B cell (primary cell): ENCODE measurements around the gene RNASE13. TPM values are rescaled to one million over a fixed set of nuclear protein-coding genes. Genes with fewer than 3 reads are reported as not detected.

ENCODE experiments used
- ATAC-seq: fragments of 200-7000 bp; cut with Tn5 transposase; one replicate; pipeline ENCODE4 v1.10.0; 2021; ENCODE audit warnings: low read depth, mild to moderate bottlenecking, moderate number of reproducible peaks, moderate library complexity
- CTCF ChIA-PET: fragments of 350-600 bp; sonication (Branson Sonifier 250); formaldehyde crosslinking; loops from one replicate; lab custom pipeline; 2021; ENCODE audit warnings: antibody characterized with exemption, inconsistent platforms; lab: Charles Lee
- POLR2A ChIA-PET: fragments of 350-600 bp; sonication (Branson Sonifier 250); formaldehyde crosslinking; loops from one replicate; lab custom pipeline; 2021; ENCODE audit warnings: antibody characterized with exemption; lab: Charles Lee
- DNase-seq: peaks from one replicate; pipeline ENCODE4 v3.0.0; 2013
- H2AFZ ChIP-seq: 2 replicates; pipeline ENCODE4 v1.6.1; 2012; ENCODE audit warnings: mild to moderate bottlenecking, low read depth, low read length; ENCODE audit not compliant: insufficient read depth, poor library complexity, severe bottlenecking
- H3K27ac ChIP-seq, 2 donors: 1 replicate in 1 of 2; 2 replicates in 1 of 2; pipeline ENCODE4 v1.5.1; 2012 to 2013; ENCODE audit warnings: low read length in 2 of 2, mild to moderate bottlenecking in 2 of 2, moderate library complexity in 1 of 2
- H3K27me3 ChIP-seq, 4 experiments: fragments of 200-600 bp in 1 of 4; sonication (generic) in 1 of 4; replicated peaks in 1 of 4; 1 replicate in 2 of 4; 2 replicates in 2 of 4; pipeline versions ENCODE4 v1.6.1 to v1.7.0; 2013 to 2016; ENCODE audit warnings: low read length in 3 of 4, mild to moderate bottlenecking in 2 of 4, mixed read lengths in 1 of 4, moderate library complexity in 1 of 4; ENCODE audit not compliant: insufficient read depth in 4 of 4, control insufficient read depth in 3 of 4; ENCODE audit errors: control extremely low read depth in 1 of 4
- H3K36me3 ChIP-seq, 2 experiments: replicated peaks in 1 of 2; 1 replicate in 1 of 2; 2 replicates in 1 of 2; pipeline versions ENCODE4 v1.6.1 to v1.7.1; 2013; ENCODE audit warnings: low read length in 1 of 2; ENCODE audit not compliant: insufficient read depth in 2 of 2, control insufficient read depth in 1 of 2; ENCODE audit errors: control extremely low read depth in 1 of 2, extremely low read depth in 1 of 2
- H3K4me1 ChIP-seq, 2 donors: fragments of 200-600 bp in 1 of 2; sonication (generic) in 1 of 2; 1 replicate in 1 of 2; 2 replicates in 1 of 2; pipeline versions ENCODE4 v1.5.1 to v1.6.1; 2013 to 2017; ENCODE audit warnings: low read length in 2 of 2; ENCODE audit not compliant: control insufficient read depth in 2 of 2, insufficient read depth in 2 of 2
- H3K4me2 ChIP-seq: replicated peaks from 2 replicates; pipeline ENCODE3; 2012; ENCODE audit warnings: mild to moderate bottlenecking, low read depth, low read length; ENCODE audit not compliant: poor library complexity, severe bottlenecking
- H3K4me3 ChIP-seq, 5 experiments: fragments of 200-600 bp in 1 of 5; sonication (generic) in 1 of 5; 1 replicate in 3 of 5; 2 replicates in 2 of 5; pipeline versions ENCODE4 v1.5.1 to v1.7.0; 2011 to 2016; ENCODE audit warnings: low read length in 4 of 5, mild to moderate bottlenecking in 4 of 5, low read depth in 2 of 5, control low read depth in 1 of 5, moderate library complexity in 1 of 5; ENCODE audit not compliant: insufficient read depth in 1 of 5; ENCODE audit errors: control extremely low read depth in 1 of 5, extremely low read depth in 1 of 5
- H3K79me2 ChIP-seq: fragments of 200-600 bp; sonication (generic); one replicate; pipeline ENCODE4 v1.6.0; 2016; ENCODE audit warnings: low read length; ENCODE audit not compliant: control insufficient read depth, insufficient read depth
- H3K9ac ChIP-seq: fragments of 200-600 bp; sonication (generic); 2 replicates; pipeline ENCODE4 v1.6.1; 2017; ENCODE audit warnings: mild to moderate bottlenecking, low read length, moderate library complexity
- H3K9me3 ChIP-seq, 3 donors: one replicate each; pipeline versions ENCODE4 v1.6.1 to v1.7.1; 2013; ENCODE audit warnings: low read length in 2 of 3; ENCODE audit not compliant: control insufficient read depth in 2 of 3, insufficient read depth in 1 of 3; ENCODE audit errors: control extremely low read depth in 1 of 3
- H4K20me1 ChIP-seq: 2 replicates; pipeline ENCODE4 v1.6.0; 2012; ENCODE audit warnings: mild to moderate bottlenecking, low read length; ENCODE audit not compliant: insufficient read depth, control insufficient read depth, poor library complexity, severe bottlenecking
- H3K27ac Mint-ChIP-seq: one replicate; pipeline ENCODE4 v1.8.0; 2021; ENCODE audit warnings: mixed read lengths
- H3K27me3 Mint-ChIP-seq: one replicate; pipeline ENCODE4 v1.8.0; 2021; ENCODE audit warnings: mixed read lengths
- H3K4me1 Mint-ChIP-seq: one replicate; pipeline ENCODE4 v1.8.0; 2021; ENCODE audit warnings: mixed read lengths
- H3K4me3 Mint-ChIP-seq: one replicate; pipeline ENCODE4 v1.8.0; 2021; ENCODE audit warnings: mixed read lengths
- H3K9me3 Mint-ChIP-seq: one replicate; pipeline ENCODE4 v1.8.0; 2022; ENCODE audit warnings: mixed read lengths; ENCODE audit not compliant: insufficient read depth
- EZH2 ChIP-seq: IDR thresholded peaks from 2 replicates; pipeline ENCODE4 v1.6.1; 2012; ENCODE audit warnings: borderline replicate concordance, low read depth, mild to moderate bottlenecking, moderate library complexity, low read length; ENCODE audit not compliant: insufficient read depth, poor library complexity, severe bottlenecking
- WGBS: methylation state at CpG from one replicate; pipeline ENCODE4 v1.1.5; 2013; ENCODE audit warnings: missing lambda C conversion rate; ENCODE audit not compliant: insufficient coverage; 5-methylcytosine and 5-hydroxymethylcytosine counted together
- intact Hi-C: fragments of 100-400 bp; cut with micrococcal nuclease; formaldehyde crosslinking; loops from one replicate; pipeline ENCODE4 v1.10.0; 2022
- polyA plus RNA-seq: library from polyadenylated mRNA; depleted of rRNA; stranded (reverse); fragments of >200 nt; gene quantifications from 2 replicates; pipeline ENCODE4 v1.2.3, GENCODE V29; 2012
- total RNA-seq, 2 donors: library from RNA; stranded (reverse); fragments of 120-200 nt in 1 of 2; gene quantifications; 1 replicate in 1 of 2; 2 replicates in 1 of 2; pipeline versions ENCODE4 v1.2.3 to v1.2.4, GENCODE V29; 2013 to 2022
- TF ChIP-seq, protein P1 (sequence below): fragments of 200-600 bp; IDR thresholded peaks from one replicate; pipeline ENCODE4 v1.8.0; 2022; ENCODE audit warnings: antibody characterized with exemption, mild to moderate bottlenecking

RNASE13 gene
- total and polyA plus RNA-seq, 2 donors (not counting 1 experiment from before 2014, with no cell fraction given): not detected

DNA sequence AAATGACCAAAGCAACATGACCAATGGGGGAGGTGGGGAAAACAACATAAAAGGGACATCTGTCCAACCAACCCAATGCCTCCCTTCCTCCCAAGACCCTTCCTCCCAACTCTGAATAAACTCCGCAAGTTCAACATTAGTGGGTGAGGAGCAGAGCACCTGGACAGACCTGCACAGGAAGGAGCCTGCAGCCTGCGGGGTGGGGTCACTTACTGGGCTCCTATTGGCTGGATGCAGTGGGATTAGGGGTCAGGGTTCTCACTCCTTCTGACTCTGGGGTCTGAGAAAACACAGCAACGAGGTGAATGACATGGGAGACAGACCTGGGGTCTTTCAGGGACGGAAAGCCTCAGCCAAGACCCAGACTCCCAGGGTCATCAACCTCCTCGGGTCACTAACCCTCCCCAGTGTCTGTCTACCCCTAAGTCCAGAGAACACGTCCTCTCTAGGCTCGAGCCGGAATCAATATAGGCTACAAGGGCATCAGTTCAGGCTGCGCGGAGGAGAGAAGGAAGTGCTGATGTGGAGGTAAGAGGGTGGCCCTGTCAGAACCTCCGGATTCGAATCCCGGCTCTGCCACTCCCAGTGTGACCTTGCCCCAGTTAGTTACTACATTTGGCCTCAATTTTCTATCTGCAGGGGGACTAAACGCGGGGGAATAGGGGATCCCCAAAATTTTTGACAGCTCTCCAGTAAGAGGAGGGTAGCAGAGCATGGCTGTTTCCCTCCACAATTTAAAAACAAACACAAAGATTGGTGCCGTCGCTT, 10.6 kb downstream of the RNASE13 start:
- ChIA-PET CTCF (interaction anchor here (1.0 to 2.9 kb wide), 5 partner anchors 8 to 80 kb away, joined by 3 to 23 read pairs (median 9); no protein-coding TSS in a partner anchor), POLR2A (interaction anchor here (0.7 kb wide), 1 partner anchor 47 kb away, joined by 3 read pairs; no protein-coding TSS in a partner anchor)
- H4K20me1 ChIP-seq: no peaks in the 10 kb centered on the region
- intact Hi-C loops: loop anchor here (2.0 kb wide), 3 partner anchors 47 to 81 kb away; partner anchors contain the start of gene ARHGEF40
- no peaks in the 10 kb centered on the region for H3K79me2 ChIP-seq
- no peak overlapping the region for H3K27ac ChIP-seq
- Mint-ChIP-seq H3K9me3 (no peaks in the 10 kb centered on the region), H3K27ac (peak overlapping the region; percentile 67), H3K4me3 (peak overlapping the region; percentile 93), H3K4me1 (peaks cover 19% of the 10 kb centered on the region), H3K27me3 (peaks cover 19% of the 10 kb centered on the region)
- H3K4me2 ChIP-seq: peak overlapping the region; percentile 99
- H3K4me1 ChIP-seq: peaks cover 12 to 23% of the 10 kb centered on the region in 2 donors
- H3K9me3 ChIP-seq: no peaks in the 10 kb centered on the region
- H3K36me3 ChIP-seq: no peaks in the 10 kb centered on the region
- 46% methylated on average over 6 of the region's 17 CpGs for WGBS
- H2AFZ ChIP-seq: peak overlapping the region; percentile 97
- peak; percentile 34 for DNase-seq
- TF ChIP-seq, protein P1, sequence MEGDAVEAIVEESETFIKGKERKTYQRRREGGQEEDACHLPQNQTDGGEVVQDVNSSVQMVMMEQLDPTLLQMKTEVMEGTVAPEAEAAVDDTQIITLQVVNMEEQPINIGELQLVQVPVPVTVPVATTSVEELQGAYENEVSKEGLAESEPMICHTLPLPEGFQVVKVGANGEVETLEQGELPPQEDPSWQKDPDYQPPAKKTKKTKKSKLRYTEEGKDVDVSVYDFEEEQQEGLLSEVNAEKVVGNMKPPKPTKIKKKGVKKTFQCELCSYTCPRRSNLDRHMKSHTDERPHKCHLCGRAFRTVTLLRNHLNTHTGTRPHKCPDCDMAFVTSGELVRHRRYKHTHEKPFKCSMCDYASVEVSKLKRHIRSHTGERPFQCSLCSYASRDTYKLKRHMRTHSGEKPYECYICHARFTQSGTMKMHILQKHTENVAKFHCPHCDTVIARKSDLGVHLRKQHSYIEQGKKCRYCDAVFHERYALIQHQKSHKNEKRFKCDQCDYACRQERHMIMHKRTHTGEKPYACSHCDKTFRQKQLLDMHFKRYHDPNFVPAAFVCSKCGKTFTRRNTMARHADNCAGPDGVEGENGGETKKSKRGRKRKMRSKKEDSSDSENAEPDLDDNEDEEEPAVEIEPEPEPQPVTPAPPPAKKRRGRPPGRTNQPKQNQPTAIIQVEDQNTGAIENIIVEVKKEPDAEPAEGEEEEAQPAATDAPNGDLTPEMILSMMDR: no peak
- TF ChIP-seq EZH2: no peak
- H3K4me3 ChIP-seq: peak overlapping the region in 4 of 5 experiments; percentile 69 to 86 (median 80)
- no peak for ATAC-seq
- H3K9ac ChIP-seq: peak overlapping the region; percentile 78
- H3K27me3 ChIP-seq: peaks cover 0 to 30% (median 8%) of the 10 kb centered on the region in 4 experiments

DNA sequence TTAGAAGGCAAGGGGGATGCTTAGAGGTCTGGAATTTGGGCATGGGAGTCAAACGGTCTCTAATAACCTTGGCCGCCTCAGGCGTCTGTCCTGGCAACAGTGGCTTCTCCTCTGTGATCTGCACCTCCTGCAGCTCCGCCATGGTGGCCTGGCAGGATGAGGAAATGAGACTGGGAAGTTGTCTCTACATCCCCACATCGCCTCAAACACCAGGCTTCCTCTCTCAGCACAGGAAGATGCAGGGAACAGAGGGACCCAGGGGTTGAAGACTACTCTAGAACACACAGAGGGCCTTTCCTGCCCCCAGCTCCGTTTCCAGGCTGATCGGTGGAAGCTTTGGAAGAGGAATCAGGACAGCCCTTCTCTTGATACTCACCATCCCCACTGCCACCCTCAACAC, 11.4 kb downstream of the RNASE13 start:
- H3K4me1 Mint-ChIP-seq: peaks cover 19% of the 10 kb centered on the region
- no peak overlapping the region for H3K9ac ChIP-seq
- H3K9me3 ChIP-seq: no peaks in the 10 kb centered on the region
- H3K27me3 Mint-ChIP-seq: peaks cover 19% of the 10 kb centered on the region
- H3K9me3 Mint-ChIP-seq: no peaks in the 10 kb centered on the region
- ATAC-seq: no peak
- H4K20me1 ChIP-seq: no peaks in the 10 kb centered on the region
- ChIA-PET POLR2A (no interaction called here), CTCF (interaction anchor here (1.0 to 2.9 kb wide), 5 partner anchors 8 to 81 kb away, joined by 3 to 23 read pairs (median 9); no protein-coding TSS in a partner anchor)
- H3K36me3 ChIP-seq: no peaks in the 10 kb centered on the region
- TF ChIP-seq, protein P1: no peak
- TF ChIP-seq EZH2: no peak
- peak overlapping the region; percentile 99 for H3K4me2 ChIP-seq
- peaks cover 12 to 23% of the 10 kb centered on the region in 2 donors for H3K4me1 ChIP-seq
- intact Hi-C loops: no loop called here
- no peaks in the 10 kb centered on the region for H3K79me2 ChIP-seq
- no peak overlapping the region for H3K4me3 ChIP-seq
- no peak overlapping the region for H3K27ac ChIP-seq
- H3K27ac Mint-ChIP-seq: no peak overlapping the region
- H2AFZ ChIP-seq: no peak overlapping the region
- 70% methylated on average over 6 of the region's 7 CpGs for WGBS
- no peak for DNase-seq
- peak overlapping the region; percentile 93 for H3K4me3 Mint-ChIP-seq
- peaks cover 0 to 30% (median 8%) of the 10 kb centered on the region in 4 experiments for H3K27me3 ChIP-seq
